ENCODE measurements around the gene ZNF628. TPM values are rescaled to one million over a fixed set of nuclear protein-coding genes. Genes with fewer than 3 reads are reported as not detected.
"Not testable (repeated sequence)": the region's sequence is repeated elsewhere in the genome, so short reads cannot be mapped to it uniquely, and the experiment has no call there.

The ZNF628 gene
- total RNA-seq, 1 experiment from 2014 or later, result 12.3 TPM

DNA sequence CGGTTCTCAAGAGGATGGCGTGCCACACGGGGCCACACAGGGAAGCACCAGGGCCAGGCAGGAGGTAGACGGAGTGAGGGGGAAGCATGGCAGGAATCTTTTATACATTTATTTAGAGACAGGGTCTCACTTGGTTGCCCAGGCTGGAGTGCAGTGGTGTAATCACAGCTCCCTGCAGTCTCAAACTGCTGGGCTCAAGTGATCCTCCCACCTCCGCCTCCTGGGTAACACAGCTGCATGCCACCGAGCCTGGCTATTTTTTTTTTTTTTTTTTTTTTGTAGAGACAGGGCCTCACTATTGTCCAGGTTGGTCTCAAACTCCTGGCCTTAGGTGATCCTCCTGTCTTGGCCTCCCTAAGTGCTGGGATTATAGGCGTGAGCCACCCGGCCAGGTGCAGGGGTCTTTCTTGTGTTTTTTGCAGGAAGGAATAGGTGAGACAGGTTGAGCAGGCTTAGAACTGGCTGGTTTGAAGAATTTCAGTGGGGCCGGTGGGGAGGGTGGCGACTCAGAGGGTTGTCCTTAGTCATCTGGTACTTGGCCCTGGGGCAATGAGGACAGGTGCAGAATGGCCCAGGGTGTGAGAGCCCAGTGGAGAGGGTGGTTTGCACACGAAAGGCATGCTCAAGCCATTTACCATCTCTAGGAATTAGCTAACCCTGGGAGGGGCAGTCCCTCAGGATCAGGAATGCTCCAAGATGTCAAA is 19.4 kb downstream of the ZNF628 start:
- no peaks in the 10 kb centered on the region for H3K36me3 ChIP-seq (ENCODE audit: control insufficient read depth, insufficient read depth, low read length)
- Mint-ChIP-seq H3K27me3 (ENCODE audit: insufficient read depth, unreplicated experiment) (no peaks in the 10 kb centered on the region), H3K36me3 (ENCODE audit: insufficient read depth, unreplicated experiment) (peaks cover 21% of the 10 kb centered on the region), H3K27ac (ENCODE audit: unreplicated experiment) (no peak overlapping the region), H3K4me3 (ENCODE audit: unreplicated experiment) (no peak overlapping the region), H3K4me1 (ENCODE audit: low read depth, unreplicated experiment) (peaks cover 15% of the 10 kb centered on the region), H3K9me3 (ENCODE audit: unreplicated experiment) (no peaks in the 10 kb centered on the region)
- intact Hi-C loops (cut with micrococcal nuclease; ENCODE audit: unreplicated experiment), result no loop called here
- DNase-seq, result peak; percentile 47 to 72
- peaks cover 4% of the 10 kb centered on the region; the same call in 1 of the 2 replicates for H3K4me1 ChIP-seq
- H3K9me3 ChIP-seq, result no peaks in the 10 kb centered on the region
- H3K27me3 ChIP-seq (replicated peaks; ENCODE audit: control insufficient read depth, insufficient read depth, low read length), result no peaks in the 10 kb centered on the region
- ChIA-PET CTCF (no interaction called here), POLR2A (interaction anchor here (1.1 to 1.5 kb wide), 3 partner anchors 9 to 19 kb away, joined by 4 to 5 read pairs (median 4); partner anchors contain the start of genes NAT14 and ZNF628)
- BruUV-seq (replicated peaks), result no TSS peak
- H3K4me3 ChIP-seq (ENCODE audit: low read depth, low read length), result no peak overlapping the region
- TF ChIP-seq, protein P1, sequence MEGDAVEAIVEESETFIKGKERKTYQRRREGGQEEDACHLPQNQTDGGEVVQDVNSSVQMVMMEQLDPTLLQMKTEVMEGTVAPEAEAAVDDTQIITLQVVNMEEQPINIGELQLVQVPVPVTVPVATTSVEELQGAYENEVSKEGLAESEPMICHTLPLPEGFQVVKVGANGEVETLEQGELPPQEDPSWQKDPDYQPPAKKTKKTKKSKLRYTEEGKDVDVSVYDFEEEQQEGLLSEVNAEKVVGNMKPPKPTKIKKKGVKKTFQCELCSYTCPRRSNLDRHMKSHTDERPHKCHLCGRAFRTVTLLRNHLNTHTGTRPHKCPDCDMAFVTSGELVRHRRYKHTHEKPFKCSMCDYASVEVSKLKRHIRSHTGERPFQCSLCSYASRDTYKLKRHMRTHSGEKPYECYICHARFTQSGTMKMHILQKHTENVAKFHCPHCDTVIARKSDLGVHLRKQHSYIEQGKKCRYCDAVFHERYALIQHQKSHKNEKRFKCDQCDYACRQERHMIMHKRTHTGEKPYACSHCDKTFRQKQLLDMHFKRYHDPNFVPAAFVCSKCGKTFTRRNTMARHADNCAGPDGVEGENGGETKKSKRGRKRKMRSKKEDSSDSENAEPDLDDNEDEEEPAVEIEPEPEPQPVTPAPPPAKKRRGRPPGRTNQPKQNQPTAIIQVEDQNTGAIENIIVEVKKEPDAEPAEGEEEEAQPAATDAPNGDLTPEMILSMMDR (IDR thresholded peaks at IDR 0.05; ENCODE audit: insufficient read depth in 1 of 2, low read depth in 1 of 2, low read length in 1 of 2, severe bottlenecking in 1 of 2, unreplicated experiment in 1 of 2), result no peak

DNA sequence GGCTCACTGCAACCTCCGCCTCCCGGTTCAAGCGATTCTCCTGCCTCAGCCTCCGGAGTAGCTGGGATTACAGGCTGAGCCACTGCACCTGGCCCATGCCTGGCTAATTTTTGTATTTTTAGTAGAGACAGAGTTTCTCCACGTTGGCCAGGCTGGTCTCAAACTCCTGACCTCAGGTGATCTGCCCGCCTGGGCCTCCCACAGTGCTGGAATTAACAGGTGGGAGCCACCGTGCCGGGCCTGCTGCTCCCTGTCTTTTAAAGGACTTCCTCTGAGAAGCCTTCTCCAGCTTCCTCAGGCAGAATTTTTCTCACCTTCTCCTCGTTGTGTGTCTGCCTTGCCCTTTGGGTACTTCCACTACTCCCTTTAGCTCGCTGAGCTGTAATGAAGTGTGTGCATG is 20.4 kb downstream of the ZNF628 start:
- BruUV-seq (replicated peaks); H3K4me3 Mint-ChIP-seq (ENCODE audit: unreplicated experiment); intact Hi-C loops (cut with micrococcal nuclease; ENCODE audit: unreplicated experiment); H3K9me3 Mint-ChIP-seq (ENCODE audit: unreplicated experiment); H3K27me3 ChIP-seq (replicated peaks; ENCODE audit: control insufficient read depth, insufficient read depth, low read length); H3K27ac Mint-ChIP-seq (ENCODE audit: unreplicated experiment); H3K4me3 ChIP-seq (ENCODE audit: low read depth, low read length); CTCF ChIA-PET; H3K9me3 ChIP-seq; H3K4me1 ChIP-seq; H3K27me3 Mint-ChIP-seq (ENCODE audit: insufficient read depth, unreplicated experiment); H3K36me3 ChIP-seq (ENCODE audit: control insufficient read depth, insufficient read depth, low read length); DNase-seq: not testable (repeated sequence)
- Mint-ChIP-seq H3K4me1 (ENCODE audit: low read depth, unreplicated experiment) (peaks cover 15% of the 10 kb centered on the region), H3K36me3 (ENCODE audit: insufficient read depth, unreplicated experiment) (peaks cover 16% of the 10 kb centered on the region)
- POLR2A ChIA-PET, result interaction anchor here (1.1 to 1.5 kb wide), 2 partner anchors 10 to 20 kb away, joined by 4 to 5 read pairs; partner anchors contain the start of gene ZNF628

DNA sequence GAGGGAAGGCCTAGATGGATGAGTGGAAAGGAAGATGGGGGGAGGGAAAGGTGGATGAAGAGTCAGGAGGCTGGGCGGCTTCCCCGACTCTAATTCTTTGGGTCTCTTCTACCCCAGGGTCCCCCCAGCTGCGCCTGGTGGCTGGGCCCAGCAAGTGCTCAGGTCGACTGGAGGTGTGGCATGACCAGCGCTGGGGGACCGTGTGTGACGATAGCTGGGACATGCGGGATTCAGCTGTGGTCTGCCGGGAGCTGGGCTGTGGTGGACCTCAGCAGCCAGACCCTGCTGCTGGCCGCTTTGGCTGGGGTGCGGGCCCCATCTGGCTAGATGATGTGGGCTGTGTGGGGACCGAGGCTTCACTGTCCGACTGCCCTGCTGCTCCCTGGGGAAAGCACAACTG is 21.3 kb downstream of the ZNF628 start:
- CTCF ChIA-PET, result no interaction called here
- Histone ChIP-seq H3K4me1 (peaks cover 4% of the 10 kb centered on the region; the same call in 1 of the 2 replicates), H3K36me3 (ENCODE audit: control insufficient read depth, insufficient read depth, low read length) (no peaks in the 10 kb centered on the region), H3K4me3 (ENCODE audit: low read depth, low read length) (no peak overlapping the region), H3K9me3 (no peaks in the 10 kb centered on the region), H3K27me3 (replicated peaks; ENCODE audit: control insufficient read depth, insufficient read depth, low read length) (no peaks in the 10 kb centered on the region)
- DNase-seq, result no peak
- POLR2A ChIA-PET, result no interaction called here
- Mint-ChIP-seq H3K4me3 (ENCODE audit: unreplicated experiment) (no peak overlapping the region), H3K9me3 (ENCODE audit: unreplicated experiment) (peaks cover 8% of the 10 kb centered on the region), H3K36me3 (ENCODE audit: insufficient read depth, unreplicated experiment) (peaks cover 16% of the 10 kb centered on the region), H3K27me3 (ENCODE audit: insufficient read depth, unreplicated experiment) (no peaks in the 10 kb centered on the region), H3K27ac (ENCODE audit: unreplicated experiment) (no peak overlapping the region), H3K4me1 (ENCODE audit: low read depth, unreplicated experiment) (peaks cover 15% of the 10 kb centered on the region)
- BruUV-seq (replicated peaks), result no TSS peak
- intact Hi-C loops (cut with micrococcal nuclease; ENCODE audit: unreplicated experiment), result no loop called here
- TF ChIP-seq, protein P1 (IDR thresholded peaks at IDR 0.05; ENCODE audit: insufficient read depth in 1 of 2, low read depth in 1 of 2, low read length in 1 of 2, severe bottlenecking in 1 of 2, unreplicated experiment in 1 of 2), result no peak
